Kidney capillary endothelial cell (primary cell): Measurements from ENCODE around the gene BRK1.
"Not testable (repeated sequence)": the region's sequence is repeated elsewhere in the genome, so short reads cannot be mapped to it uniquely, and the experiment has no call there.

Experiments used
- DNase-seq: peaks from one replicate; pipeline ENCODE4 v3.0.0-alpha.2; 2018; ENCODE audit warnings: low spot score

Gene BRK1

GRCh38 chr3:10115326-10116137, at the start of gene BRK1:
TSS of gene BRK1 (plus strand) at chr3:10115675. CDS start at chr3:10115702, 27 bp downstream.
- DNase-seq = peak; percentile 98

DNA sequence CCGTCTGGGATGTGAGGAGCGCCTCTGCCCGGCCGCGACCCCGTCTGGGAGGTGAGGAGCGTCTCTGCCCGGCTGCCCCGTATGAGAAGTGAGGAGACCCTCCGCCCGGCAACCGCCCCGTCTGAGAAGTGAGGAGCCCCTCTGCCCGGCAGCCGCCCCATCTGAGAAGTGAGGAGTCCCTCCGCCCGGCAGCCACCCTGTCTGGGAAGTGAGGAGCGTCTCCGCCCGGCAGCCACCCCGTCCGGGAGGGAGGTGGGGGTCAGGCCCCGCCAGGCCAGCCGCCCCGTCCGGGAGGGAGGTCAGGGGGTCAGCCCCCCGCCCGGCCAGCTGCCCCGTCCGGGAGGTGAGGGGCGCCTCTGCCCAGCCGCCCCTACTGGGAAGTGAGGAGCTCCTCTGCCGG, 45.4 kb upstream of the BRK1 start:
- DNase-seq = not testable (repeated sequence)

- DNase-seq = no peak
These were observed 40.8 kb upstream of the BRK1 start for GRCh38 chr3:10074666-10075065.

- no peak for DNase-seq
These were observed 33.6 kb upstream of the BRK1 start for GRCh38 chr3:10081871-10082270.

GRCh38 chr3:10085738-10086137, 29.7 kb upstream of the BRK1 start:
- DNase-seq = no peak

DNA sequence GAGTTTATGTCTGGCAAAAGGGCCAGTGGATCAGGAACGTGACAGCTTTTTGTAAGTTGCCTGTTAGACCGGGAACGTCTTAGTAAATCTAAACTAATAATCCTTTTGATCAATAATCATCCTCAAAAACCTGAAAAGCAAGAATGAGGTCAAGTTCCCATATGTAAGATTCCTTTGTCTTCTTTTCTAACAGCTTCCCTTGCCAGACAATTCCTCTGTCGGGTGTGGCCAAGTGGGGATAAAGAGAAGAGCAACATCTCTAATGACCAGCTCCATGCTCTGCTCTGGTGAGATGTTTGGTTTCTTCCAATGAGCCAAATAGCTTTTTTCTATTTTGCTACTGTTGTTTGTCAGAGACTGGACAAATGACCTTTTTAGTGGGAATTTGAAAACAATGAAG, 27.2 kb upstream of the BRK1 start:
- no peak for DNase-seq

DNA sequence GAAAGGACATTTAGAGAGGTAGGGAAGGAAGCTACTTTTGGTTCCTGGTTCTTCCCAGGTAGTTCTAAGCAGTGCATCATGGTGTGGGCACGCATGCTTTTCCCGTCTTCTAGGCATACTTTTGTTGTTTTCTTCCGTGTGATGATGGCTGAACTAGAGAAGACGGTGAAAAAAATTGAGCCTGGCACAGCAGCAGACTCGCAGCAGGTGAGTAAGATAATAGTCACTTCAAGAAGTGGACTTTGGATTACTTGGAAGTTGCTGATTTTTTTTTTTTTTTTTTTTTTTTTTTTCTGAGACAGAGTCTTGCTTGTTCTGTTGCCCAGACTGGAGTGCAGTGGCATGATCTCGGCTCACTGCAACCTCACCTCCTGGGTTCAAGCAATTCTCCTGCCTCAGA, 25.3 kb upstream of the BRK1 start:
- no peak for DNase-seq

DNA sequence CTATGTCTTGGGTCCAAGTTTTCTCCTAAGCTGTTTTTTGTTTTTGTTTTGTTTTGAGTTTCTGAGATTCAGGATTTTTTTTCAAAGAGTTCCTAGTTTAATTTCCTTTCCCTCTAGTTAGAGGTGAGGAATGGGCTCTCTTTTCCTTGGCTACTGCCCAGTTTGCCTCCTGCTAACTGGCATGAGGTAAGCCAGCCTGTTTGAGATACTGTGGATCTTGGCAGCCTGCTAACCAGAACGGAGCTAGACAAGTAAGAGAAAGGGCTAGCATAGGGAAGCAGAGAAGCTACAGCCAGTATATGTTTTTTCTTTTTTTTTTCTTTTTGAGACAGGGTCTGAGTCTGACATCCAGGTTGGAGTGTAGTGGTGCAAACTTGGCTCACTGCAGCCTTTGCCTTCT, 24.7 kb upstream of the BRK1 start:
- DNase-seq = not testable (repeated sequence)

GRCh38 chr3:10091387-10091786, 24.1 kb upstream of the BRK1 start:
- DNase-seq = not testable (repeated sequence)

DNA sequence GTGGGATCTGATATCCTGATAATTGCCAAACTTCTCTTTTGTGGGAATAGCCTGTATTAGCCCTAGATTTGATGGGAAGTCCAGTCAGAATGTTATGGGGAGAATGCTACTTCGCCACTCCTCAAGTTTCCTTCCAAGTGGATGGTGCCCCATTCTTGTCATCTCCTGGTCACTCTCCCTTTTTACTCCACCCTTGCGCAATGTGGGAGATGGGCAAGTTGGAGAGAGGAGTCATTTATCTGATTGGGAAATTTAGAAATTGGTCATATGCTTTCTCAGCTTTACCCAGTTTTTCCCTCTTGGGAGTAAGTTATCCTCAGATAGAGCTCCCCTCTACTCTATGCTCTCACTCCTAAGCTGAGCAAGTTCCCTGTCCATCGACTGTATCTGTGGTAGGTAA, 21.8 kb upstream of the BRK1 start:
- DNase-seq = no peak

GRCh38 chr3:10099041-10099440, 16.4 kb upstream of the BRK1 start:
- DNase-seq = no peak

DNA sequence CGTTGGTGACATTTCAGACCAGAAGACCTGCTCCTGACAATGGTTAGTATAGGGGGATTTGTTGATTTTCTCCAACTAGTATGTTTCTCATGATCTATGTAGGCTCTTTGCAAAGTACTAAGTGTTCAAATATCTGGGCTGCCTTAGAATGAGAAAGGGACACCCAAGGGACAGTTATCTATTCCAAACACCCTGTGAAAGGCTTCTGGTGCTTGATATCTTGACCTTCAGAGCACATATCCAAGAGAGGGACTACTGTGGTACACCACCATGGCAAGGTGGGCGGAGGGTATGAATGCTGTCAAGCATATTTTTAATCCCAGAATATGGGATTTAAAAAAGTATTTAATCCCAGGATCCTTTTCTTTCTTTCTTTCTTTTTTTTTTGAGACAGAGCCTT, 8.6 kb upstream of the BRK1 start:
- no peak for DNase-seq

- no peak for DNase-seq
These were observed 7.4 kb upstream of the BRK1 start, which contains the start of gene FANCD2OS for GRCh38 chr3:10108091-10108490. TSS of gene FANCD2OS (minus strand) at chr3:10108255. CDS start at chr3:10104774, 3,481 bp downstream.

- peak; percentile 78 for DNase-seq
These were observed 624 bp downstream of the BRK1 start for GRCh38 chr3:10116138-10116460.

- DNase-seq = no peak
These were observed 1.5 kb downstream of the BRK1 start for GRCh38 chr3:10116928-10117327.

DNA sequence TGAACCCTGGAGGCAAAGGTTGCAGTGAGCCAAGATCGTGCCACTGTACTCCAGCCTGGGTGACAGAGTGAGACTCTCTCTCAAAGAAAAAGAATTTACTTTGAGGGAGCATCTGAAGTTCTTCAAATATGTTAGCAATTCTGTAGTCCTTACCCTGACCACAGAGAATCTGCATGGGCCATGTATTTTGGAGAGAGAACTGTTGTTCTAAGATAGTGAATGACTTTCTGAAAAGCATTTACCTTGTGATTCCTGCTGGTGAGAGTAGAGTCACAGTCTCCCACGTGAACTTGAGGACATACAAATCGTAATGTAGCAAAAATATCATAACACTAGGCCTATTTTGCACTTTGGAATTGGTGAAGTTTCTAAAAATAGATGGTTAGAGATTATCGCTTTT, 3.9 kb downstream of the BRK1 start:
- DNase-seq = no peak

DNA sequence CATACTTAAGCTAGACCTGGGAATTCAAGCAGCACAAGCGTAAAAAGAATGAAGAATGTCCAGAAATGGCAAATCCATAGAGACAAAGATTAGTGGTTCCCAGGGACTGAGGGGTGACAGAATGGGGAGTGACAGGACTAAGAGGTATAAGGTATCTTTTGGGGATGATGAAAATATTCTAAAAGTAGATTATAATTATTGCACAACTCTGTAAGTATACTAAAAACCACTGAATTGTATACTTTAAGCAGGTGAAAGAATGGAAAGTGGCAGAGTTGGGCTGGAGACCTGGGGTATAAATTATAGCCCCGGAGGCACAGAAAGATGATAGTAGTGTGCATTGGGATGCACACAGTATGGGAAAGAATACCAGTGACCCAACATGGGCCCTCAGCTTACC, 5.6 kb downstream of the BRK1 start:
- DNase-seq = no peak

DNA sequence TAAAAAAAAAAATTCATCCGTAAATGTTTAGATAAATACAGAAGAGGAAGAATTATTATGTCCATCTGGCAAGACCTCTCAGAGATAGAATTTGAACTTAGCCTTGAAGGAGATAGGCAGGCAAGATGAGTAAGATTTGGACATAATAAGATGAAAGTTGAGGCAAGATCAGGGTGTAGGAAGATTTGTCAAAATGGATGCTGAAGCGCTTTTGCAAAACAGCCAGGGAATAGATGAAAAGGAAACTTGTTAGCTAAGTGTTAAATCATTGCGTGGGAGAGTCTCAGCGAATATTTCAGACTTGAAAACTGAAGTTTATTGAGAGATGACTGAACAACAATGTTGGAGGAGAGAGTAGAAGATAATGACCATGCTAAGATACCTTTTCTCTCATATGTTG, 7.2 kb downstream of the BRK1 start:
- DNase-seq = no peak

DNA sequence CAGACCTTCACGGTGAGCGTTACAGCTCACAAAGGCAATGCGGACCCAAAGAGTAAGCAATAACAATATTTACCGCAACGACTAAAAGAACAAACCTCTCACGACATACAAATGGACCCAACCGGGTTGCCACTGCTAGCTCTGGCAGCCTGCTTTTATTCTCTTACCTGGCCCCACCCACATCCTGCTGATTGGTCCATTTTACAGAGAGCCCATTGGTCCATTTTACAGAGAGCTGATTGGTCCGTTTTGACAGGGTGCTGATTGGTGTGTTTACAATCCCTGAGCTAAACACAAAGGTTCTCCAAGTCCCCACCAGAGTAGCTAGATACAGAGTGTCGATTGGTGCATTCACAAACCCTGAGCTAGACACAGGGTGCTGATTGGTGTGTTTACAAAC, 20.4 kb downstream of the BRK1 start:
- DNase-seq = not testable (repeated sequence)

DNA sequence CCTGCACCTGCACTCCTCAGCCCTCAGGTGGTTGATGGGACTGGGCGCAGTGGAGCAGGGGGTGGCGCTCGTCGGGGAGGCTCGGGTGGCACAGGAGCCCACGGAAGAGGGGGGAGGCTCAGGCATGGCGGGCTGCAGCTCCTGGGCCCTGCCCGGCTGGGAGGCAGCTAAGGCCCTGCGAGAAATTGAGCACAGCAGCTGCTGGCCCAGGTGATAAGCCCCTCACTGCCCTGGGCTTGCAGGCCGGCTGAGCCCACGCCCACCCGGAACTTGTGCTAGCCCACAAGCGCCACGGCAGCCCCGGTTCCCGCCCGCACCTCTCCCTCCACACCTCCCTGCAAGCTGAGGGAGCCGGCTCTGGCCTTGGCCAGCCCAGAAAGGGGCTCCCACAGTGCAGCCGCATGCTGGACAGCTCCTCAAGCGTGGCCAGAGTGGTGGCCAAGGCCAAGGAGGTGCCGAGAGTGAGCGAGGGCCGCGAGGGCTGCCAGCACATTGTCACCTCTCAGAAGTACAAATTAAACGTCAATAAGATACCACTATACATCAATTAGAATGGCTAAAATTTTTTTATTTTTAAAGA, 21.0 kb downstream of the BRK1 start:
- DNase-seq = no peak

- DNase-seq = no peak
These were observed 21.7 kb downstream of the BRK1 start for GRCh38 chr3:10137178-10137577.

DNA sequence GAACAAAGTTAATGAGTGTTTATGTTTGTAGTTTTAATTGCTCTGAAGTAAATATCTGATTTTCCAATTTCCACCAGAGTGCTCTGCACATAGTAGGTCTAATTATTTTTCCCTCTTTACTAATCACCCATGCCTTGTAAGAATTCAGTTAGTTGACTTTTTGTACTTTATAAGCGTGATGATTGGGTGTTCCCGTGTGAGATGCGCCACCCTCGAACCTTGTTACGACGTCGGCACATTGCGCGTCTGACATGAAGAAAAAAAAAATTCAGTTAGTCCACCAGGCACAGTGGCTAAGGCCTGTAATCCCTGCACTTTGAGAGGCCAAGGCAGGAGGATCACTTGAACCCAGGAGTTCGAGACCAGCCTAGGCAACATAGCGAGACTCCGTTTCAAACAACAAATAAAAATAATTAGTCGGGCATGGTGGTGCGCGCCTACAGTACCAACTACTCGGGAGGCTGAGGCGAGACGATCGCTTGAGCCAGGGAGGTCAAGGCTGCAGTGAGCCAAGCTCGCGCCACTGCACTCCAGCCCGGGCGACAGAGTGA, 25.6 kb downstream of the BRK1 start:
- no peak for DNase-seq

DNA sequence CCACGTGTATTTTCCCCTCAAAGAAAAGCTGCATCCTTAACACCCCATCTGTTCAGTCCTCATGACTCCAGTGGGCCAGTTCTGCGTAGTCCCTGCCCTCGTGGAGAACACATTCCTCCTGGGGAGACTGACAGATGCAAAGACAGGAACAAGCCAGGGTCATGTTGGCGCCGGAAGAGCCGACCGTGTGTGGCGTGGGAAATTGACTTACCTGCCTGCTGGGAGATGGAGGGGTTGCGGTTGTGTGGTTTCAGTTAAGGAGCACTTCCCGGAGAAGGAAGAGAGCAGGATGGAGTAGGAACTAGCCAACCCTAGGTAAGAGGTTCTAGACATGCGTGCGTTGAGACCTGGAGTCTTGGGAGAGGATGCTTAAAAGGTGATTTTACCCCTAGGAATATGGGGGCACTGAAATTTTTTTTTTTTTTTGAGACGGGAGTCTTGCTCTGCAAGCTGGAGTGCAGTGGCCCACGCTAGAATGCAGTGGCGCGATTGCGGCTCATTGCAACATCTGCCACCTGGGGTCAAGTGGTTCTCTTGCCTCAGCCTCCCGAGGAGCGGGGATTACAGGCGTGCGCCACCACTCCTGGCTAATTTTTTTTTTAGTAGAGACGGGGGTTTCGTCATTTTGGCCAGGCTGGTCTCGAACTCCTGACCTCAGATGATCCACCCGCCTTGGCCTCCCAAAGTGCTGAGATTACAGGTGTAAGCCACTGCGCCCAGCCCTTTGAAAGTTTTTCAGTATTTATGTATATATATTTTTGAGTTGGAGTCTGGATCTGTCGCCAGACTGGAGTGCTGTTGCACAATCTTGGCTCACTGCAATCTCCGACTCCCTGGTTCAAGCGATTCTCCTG, 27.5 kb downstream of the BRK1 start:
- DNase-seq = no peak
